Parathyroid adenoma (tissue), 2 donors: ENCODE data around the gene AP4M1.

Source experiments
- H2AFZ ChIP-seq: fragments of 300-600 bp; sonication (generic); one replicate; pipeline ENCODE4 v1.7.0; 2017; ENCODE audit warnings: antibody characterized with exemption, mild to moderate bottlenecking
- H3K27ac ChIP-seq: fragments of 300-600 bp; sonication (generic); one replicate; pipeline ENCODE4 v1.7.0; 2017
- H3K27me3 ChIP-seq: fragments of 300-600 bp; sonication (generic); one replicate; pipeline ENCODE4 v1.7.0; 2017; ENCODE audit warnings: low read length; ENCODE audit not compliant: control insufficient read depth, insufficient read depth
- H3K36me3 ChIP-seq: fragments of 300-600 bp; sonication (generic); one replicate; pipeline ENCODE4 v1.7.0; 2017; ENCODE audit warnings: low read length; ENCODE audit not compliant: control insufficient read depth, insufficient read depth
- H3K4me1 ChIP-seq: fragments of 300-600 bp; sonication (generic); one replicate; pipeline ENCODE4 v1.7.0; 2017; ENCODE audit warnings: control low read depth
- H3K4me2 ChIP-seq: fragments of 300-600 bp; sonication (generic); one replicate; pipeline ENCODE4 v1.7.0; 2017; ENCODE audit warnings: low read length
- H3K4me3 ChIP-seq: fragments of 300-600 bp; sonication (generic); one replicate; pipeline ENCODE4 v1.7.0; 2017; ENCODE audit warnings: low read depth, low read length
- H3K79me2 ChIP-seq: fragments of 300-600 bp; sonication (generic); one replicate; pipeline ENCODE4 v1.7.0; 2017; ENCODE audit warnings: control low read depth
- H3K9ac ChIP-seq: fragments of 300-600 bp; sonication (generic); one replicate; pipeline ENCODE4 v1.7.0; 2017; ENCODE audit warnings: mild to moderate bottlenecking
- H3K9me3 ChIP-seq: fragments of 300-600 bp; sonication (generic); one replicate; pipeline ENCODE4 v1.7.0; 2017; ENCODE audit warnings: low read length; ENCODE audit not compliant: control insufficient read depth
- CTCF ChIP-seq: fragments of 300-600 bp; sonication (generic); IDR thresholded peaks from one replicate; pipeline ENCODE4 v1.7.0; 2017; ENCODE audit warnings: antibody characterized with exemption, mild to moderate bottlenecking
- donor health status: primary hyperparathyroidism.

AP4M1 gene

GRCh38 chr7:100122067-100122466 lies 20.6 kb downstream of the AP4M1 start:
- TF ChIP-seq CTCF, result no peak
- H3K27me3 ChIP-seq, result no peaks in the 10 kb centered on the region
- H3K27ac ChIP-seq, result no peak overlapping the region
- H3K79me2 ChIP-seq, result peaks cover 8% of the 10 kb centered on the region
- no peak overlapping the region for H3K4me2 ChIP-seq
- no peak overlapping the region for H2AFZ ChIP-seq
- no peak overlapping the region for H3K9ac ChIP-seq
- H3K36me3 ChIP-seq, result no peaks in the 10 kb centered on the region
- no peaks in the 10 kb centered on the region for H3K9me3 ChIP-seq
- no peak overlapping the region for H3K4me3 ChIP-seq
- peaks cover 7% of the 10 kb centered on the region for H3K4me1 ChIP-seq

GRCh38 chr7:100122568-100122967 lies 21.1 kb downstream of the AP4M1 start:
- H3K36me3 ChIP-seq, result no peaks in the 10 kb centered on the region
- TF ChIP-seq CTCF, result no peak
- no peak overlapping the region for H3K4me3 ChIP-seq
- H3K9me3 ChIP-seq, result no peaks in the 10 kb centered on the region
- H3K27ac ChIP-seq, result no peak overlapping the region
- H3K79me2 ChIP-seq, result peaks cover 8% of the 10 kb centered on the region
- no peak overlapping the region for H3K4me2 ChIP-seq
- H3K9ac ChIP-seq, result no peak overlapping the region
- H3K27me3 ChIP-seq, result no peaks in the 10 kb centered on the region
- H2AFZ ChIP-seq, result no peak overlapping the region
- peaks cover 7% of the 10 kb centered on the region for H3K4me1 ChIP-seq

GRCh38 chr7:100124301-100125230 lies 23.1 kb downstream of the AP4M1 start:
- no peak overlapping the region for H3K4me2 ChIP-seq
- H3K36me3 ChIP-seq, result no peaks in the 10 kb centered on the region
- no peak overlapping the region for H2AFZ ChIP-seq
- H3K27me3 ChIP-seq, result no peaks in the 10 kb centered on the region
- no peaks in the 10 kb centered on the region for H3K9me3 ChIP-seq
- no peak for TF ChIP-seq CTCF
- peaks cover 6% of the 10 kb centered on the region for H3K79me2 ChIP-seq
- H3K4me1 ChIP-seq, result peaks cover 3% of the 10 kb centered on the region
- no peak overlapping the region for H3K27ac ChIP-seq
- H3K4me3 ChIP-seq, result no peak overlapping the region
- H3K9ac ChIP-seq, result no peak overlapping the region

- H3K36me3 ChIP-seq, result no peaks in the 10 kb centered on the region
- H3K27me3 ChIP-seq, result no peaks in the 10 kb centered on the region
- peak overlapping the region; percentile 90 for H2AFZ ChIP-seq
- peak overlapping the region; percentile 81 for H3K9ac ChIP-seq
- H3K9me3 ChIP-seq, result no peaks in the 10 kb centered on the region
- H3K79me2 ChIP-seq, result peaks cover 2% of the 10 kb centered on the region
- H3K4me3 ChIP-seq, result peak overlapping the region; percentile 85
- TF ChIP-seq CTCF, result no peak
- H3K4me2 ChIP-seq, result peak overlapping the region; percentile 96
- no peaks in the 10 kb centered on the region for H3K4me1 ChIP-seq
- H3K27ac ChIP-seq, result peak overlapping the region; percentile 98
Measured at GRCh38 chr7:100126239-100126930, 24.9 kb downstream of the AP4M1 start.
